ENCODE results near the gene LEAP2.

- TF ChIP-seq CTCF (conservative IDR thresholded peaks at IDR 0.05 in 1 of 2, IDR thresholded peaks at IDR 0.05 in 1 of 2; ENCODE audit: extremely low read depth in 1 of 2, insufficient read depth in 1 of 2, low read depth in 1 of 2, low read length in 2 of 2) (no peak), EZH2 (IDR thresholded peaks at IDR 0.05; ENCODE audit: borderline replicate concordance, low read length) (no peak)
These were observed 49.0 kb upstream of the LEAP2 start for GRCh38 chr5:132824426-132824825.

Data from mammary epithelial cell (primary cell).